ENCODE results near the gene TMEM272.
A peak's percentile ranks its signal among the peaks of the same experiment; 100 is the strongest.
"Not testable (repeated sequence)": the region's sequence is repeated elsewhere in the genome, so short reads cannot be mapped to it uniquely, and the experiment has no call there.

TMEM272 gene

DNA sequence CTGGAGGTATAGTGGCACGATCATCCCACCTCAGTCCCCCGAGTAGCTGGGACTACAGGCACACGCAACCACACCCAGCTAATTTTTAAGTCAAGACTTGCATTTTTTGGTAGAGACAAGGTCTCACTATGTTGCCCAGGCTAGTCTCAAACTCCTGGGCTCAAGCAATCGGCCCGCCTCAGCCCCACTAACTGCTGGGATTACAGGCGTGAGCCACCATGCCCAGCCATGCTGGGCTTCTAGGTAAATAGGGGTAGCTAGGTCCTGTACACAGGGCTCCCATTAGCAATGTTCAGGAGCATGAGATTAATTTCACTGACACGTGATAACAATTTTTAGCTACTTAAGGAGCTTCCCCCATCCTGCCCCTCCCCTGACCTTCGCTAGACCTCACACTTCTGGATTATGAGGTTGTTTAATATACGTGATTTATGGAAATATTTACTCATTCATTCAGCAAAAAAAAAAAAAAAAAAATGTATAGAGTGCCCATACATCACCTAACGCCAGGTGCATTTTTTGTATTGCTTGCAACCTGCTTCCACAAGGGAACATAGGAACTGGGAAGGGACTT, 19.2 kb downstream of the TMEM272 start:
- no peak for DNase-seq (ENCODE audit: low read depth in 2 of 2, low spot score in 1 of 2)

DNA sequence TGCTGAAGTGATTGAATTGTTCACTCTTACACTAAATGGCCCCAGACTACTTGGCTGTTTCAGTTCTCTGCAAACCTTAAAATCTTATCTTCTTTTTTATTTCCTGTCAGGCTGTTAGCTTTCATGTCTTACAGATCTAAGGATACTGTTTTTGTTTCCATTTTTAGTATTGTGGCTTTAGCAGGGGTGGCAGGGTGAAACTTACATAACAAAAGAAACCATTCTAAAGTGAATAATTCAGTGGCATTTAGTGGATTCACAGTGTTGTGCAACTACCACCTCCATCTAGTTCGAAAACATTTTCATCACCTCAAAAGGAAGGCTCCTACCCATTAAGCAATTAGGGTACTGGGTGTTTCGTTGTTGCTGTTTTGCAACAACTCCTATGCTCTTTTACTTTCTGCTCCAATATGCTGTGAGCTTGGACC, 19.8 kb downstream of the TMEM272 start:
- DNase-seq (ENCODE audit: low read depth in 2 of 2, low spot score in 1 of 2): no peak

DNA sequence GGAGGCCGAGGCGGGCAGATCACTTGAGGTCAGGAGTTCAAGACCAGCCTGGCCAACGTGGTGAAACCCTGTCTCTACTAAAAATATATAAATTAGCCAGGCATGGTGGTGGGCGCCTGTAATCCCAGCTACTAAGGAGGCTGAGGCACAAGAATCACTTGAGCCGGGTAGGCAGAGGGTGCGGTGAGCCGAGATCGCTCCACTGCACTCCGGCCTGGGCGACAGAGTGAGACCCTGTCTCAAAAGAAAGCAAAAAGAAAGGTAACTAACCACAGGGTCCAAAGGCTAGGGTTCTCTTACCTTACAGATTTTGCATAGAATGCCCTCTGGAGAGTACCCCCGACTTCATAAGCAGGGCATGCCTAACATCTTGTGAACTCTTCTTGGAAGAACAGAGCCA, 20.3 kb downstream of the TMEM272 start:
- not testable (repeated sequence) for DNase-seq (ENCODE audit: low read depth in 2 of 2, low spot score in 1 of 2)

DNA sequence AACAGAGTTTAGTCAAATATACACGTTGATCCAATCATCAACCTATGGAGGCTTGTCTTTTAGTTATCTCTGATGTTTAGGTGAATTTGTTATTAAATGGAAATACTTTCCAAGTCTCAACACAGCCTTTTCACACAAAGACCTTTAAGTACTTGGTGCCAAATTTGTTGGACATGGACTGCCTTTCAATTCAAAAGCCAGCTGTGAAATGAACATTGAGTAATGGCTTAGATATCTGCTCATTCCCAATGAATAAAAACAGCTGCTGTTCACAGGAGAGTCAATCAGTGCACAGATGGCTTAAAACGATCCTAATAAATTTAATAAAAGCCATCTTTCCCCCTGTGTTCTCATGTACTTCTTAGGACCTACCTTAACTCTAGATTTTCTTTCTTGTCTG, 21.1 kb downstream of the TMEM272 start:
- DNase-seq (ENCODE audit: low read depth in 2 of 2, low spot score in 1 of 2): no peak

DNA sequence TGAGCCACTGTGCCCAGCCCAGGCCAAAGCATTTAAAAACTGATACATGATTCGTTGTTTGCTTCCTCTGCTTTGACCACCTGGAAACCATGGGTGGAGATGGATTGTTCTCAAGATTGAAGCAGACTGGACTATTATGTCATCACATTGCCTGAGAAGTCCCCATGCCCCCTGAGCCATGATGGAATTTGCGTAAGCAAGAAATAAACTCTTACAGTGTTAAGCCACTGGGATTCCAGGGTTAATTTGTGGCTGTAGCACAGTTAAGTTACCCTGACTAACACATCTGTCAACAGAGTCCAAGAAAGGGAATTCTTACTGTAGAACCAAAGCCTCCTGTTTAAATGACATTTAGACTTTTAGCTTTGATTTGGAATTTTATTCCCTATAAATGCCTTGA, 21.6 kb downstream of the TMEM272 start:
- no peak for DNase-seq (ENCODE audit: low read depth in 2 of 2, low spot score in 1 of 2)

DNA sequence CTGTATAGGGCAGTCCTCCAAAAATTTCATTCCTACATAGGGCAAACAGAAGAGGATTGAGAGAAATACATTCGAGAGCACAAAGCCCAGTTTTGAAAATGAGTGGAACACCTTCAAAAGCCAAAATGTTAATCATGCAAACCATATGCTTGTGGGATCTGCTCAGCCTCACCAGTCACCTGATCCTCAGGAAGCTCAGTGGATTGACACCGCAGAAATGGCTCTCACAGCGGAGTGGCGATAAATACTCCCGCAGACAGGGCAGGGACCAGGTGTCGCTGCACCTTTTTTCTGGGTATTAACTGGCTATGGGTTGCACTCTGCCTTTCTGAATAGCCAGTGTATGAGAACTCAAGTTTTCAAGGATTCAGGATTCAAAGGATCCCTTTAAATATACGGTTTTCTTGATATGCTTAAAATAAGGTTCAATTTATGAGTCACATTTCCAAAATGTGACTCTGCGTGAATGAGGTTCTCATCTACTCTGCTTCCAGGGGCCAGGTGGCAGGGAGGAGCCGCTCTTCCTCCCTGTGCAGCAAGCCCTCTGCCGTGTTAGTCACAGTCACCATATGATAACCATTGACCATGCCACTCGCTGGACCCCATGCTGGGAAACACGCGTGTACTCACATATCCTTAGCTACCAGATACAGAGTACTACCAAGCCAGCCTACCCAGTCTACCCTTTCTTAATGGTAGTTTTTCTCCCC, 22.7 kb downstream of the TMEM272 start:
- no peak for DNase-seq (ENCODE audit: low read depth in 2 of 2, low spot score in 1 of 2)

DNA sequence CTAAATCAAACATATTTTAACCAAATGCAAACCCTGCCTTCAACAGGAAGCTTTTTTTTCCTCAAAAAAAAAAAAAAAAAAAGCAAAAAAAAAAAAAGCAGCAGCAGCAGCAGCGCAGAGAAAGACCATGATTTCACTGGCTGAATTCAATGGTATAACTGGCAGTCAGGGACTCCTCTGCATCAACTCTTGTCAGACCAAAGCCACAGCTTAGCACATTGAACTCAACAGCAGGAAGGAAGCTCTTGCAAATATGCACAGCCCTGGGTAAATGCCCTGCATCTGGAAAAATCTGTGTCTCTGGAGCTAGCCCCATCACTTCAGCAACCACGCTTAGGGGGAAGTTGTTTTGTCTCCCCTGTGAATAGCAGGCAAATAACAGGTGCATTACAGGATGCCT, 23.4 kb downstream of the TMEM272 start:
- no peak for DNase-seq (ENCODE audit: low read depth in 2 of 2, low spot score in 1 of 2)

DNA sequence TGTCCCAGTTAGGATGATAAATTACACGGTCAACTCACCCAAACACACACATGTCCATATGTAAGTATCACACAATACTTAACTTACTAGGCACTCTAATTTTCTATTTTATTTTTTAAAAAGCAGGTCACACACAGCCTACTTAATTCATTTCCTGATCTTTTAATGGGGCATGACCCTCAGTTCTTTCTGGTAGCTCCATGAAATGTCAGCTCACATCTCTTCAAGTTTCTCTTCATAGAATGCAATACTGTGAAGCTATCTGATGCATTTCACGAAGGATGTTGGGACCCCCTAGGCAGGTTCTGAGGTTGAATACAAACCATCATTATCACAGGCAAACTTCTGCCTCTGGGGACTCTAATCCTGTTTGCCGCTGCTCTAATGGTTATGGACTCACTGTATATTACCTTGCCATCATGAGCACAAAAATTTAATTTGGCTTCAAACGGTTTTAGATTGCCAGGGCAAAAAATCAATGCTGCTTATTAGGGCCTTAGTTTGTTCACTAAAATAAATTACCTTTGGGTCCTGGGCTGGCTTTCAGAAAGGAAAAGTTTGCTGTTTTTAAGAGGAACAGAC, 24.9 kb downstream of the TMEM272 start:
- DNase-seq (ENCODE audit: low read depth in 2 of 2, low spot score in 1 of 2): no peak

DNA sequence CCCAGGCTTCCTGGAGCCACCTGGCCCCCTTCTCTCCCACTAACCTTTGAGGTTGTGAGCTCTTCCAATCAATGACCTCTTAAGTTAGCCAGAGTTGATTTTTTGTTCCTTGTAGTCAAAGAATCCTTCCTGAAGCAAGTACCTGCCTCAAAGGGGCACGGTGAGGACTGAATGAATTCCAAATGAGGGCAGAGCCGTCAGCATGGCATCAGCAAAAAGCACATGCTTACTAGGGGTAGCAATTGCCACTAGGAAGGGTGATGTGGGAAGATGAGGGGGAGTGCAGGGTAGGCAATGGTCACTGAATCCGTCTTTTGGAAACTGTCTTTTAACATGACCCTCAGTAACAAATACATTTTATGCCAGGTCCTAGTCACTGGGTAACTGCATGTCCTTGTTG, 25.4 kb downstream of the TMEM272 start:
- DNase-seq (ENCODE audit: low read depth in 2 of 2, low spot score in 1 of 2): no peak

DNA sequence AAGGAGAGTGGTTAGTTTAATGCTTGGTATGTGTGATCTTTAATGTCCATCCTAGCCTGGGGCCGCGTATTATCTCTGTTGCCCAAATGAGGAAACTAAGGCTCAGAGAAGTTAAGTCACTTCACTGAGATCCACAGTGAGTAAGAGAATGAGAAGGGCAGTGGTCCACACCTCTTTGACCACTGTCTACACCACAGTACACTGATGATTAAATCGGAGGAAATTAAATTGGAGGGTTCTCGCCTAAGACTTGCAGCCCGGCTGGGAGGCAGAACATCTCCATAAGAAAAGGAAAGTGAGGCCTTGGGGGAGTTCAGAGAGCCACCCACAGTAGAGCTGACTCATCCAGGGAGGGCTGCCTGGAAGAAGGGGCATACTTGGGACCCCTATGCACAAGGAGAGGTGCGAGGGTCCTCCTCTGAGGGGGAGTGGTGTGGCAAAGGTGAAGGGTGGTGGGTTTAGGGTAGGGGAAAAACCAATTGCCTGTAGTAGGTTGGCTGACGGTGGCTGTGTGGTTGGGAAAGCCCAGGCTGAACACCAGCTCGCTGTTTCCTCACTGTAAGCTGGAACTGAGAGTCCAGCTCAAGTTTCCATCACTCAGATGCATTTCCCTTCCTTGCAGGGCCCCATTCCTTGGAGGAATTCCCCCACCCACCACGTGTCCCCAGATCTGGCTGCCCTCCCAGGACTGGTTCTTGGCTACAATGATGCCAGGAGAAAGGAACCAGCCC, 26.0 kb downstream of the TMEM272 start:
- DNase-seq (ENCODE audit: low read depth in 2 of 2, low spot score in 1 of 2): no peak

DNA sequence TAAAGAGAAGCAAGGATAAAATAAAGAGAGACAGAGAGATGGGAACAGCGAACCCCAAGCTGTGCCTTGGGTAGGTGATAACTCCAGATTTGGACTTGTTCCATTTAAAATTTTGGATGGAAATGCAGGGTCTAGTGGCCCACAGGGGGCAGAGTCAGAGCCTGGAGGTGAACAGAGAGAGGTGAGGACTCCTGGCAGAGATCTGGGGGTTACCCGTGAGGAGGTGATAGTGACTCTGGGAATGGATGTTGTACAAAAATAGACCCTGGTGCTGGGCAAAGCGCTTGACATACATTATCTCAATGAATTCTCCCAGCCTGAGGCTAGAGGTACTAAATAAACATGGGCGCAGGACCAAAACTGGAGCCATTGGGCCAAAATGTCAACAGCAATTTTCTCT, 26.7 kb downstream of the TMEM272 start:
- DNase-seq (ENCODE audit: low read depth in 2 of 2, low spot score in 1 of 2): no peak

DNA sequence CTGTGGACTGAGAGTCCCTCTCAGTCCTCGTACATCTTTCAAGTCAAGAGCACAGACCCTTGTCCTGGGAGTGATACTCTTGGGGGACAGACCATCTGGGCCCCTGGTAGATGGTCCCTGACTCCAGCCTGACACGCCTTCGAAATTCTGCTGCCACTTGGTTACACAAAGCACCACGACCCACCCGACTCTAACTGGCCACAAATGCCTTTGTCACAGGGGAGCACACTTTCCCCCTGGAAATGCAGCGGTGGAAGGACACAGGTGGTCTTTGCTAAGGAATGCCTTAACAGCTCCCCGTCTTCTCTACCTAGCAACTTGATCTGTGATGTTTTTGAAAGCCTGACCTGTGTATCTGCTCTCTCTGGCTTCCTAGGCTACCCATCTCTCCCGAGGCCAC, 27.3 kb downstream of the TMEM272 start:
- no peak for DNase-seq (ENCODE audit: low read depth in 2 of 2, low spot score in 1 of 2)

DNA sequence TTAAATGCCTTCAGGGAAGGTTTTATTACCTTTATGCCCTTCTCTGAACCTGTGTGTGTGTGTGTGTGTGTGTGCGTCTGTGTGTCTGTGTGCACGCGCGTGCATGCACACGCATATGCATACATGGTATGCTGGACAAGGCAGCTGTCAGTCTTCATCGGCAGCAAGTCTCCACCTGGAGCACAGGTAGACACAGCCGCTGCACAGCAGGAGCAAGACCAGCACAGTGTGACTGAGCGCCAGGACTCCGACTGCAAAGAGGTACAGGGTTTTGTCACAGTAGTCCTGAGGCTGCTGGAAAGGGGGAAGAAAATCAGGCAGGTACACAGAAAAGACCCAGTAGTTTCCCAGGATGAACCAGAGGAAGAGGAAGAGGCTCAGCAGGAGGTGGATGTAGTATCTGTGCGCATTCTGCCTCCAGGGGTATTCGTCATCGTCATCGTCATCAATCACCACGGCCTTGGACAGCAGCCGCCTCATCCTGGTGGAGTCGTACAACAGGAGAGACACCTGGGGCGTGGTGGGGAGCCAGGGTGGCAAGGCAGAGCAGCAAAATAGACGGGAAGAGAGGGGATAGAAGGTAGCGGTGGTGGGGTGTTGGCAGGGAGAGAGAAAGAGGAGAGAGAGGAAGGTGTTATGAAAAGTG, 28.2 kb downstream of the TMEM272 start:
- DNase-seq (ENCODE audit: low read depth in 2 of 2, low spot score in 1 of 2): no peak

DNA sequence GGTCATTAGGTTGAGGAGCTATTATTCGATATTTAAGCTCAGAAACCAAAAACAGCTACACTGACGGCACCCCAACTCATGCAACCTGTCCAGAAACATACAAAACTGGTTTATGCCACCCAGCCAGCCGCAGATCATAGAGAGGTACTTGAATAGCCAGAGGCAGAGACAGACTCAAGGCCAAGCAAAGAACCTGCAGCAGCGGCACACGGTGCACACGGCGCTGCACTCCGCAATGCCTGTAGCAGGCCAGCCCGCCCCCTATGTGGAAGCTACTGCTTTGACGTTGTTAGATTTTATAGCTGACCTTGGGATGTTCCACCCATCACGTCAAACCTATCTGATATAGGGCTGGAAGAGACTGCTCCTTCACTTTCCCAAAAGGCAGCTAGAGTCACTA, 29.1 kb downstream of the TMEM272 start:
- no peak for DNase-seq (ENCODE audit: low read depth in 2 of 2, low spot score in 1 of 2)

DNA sequence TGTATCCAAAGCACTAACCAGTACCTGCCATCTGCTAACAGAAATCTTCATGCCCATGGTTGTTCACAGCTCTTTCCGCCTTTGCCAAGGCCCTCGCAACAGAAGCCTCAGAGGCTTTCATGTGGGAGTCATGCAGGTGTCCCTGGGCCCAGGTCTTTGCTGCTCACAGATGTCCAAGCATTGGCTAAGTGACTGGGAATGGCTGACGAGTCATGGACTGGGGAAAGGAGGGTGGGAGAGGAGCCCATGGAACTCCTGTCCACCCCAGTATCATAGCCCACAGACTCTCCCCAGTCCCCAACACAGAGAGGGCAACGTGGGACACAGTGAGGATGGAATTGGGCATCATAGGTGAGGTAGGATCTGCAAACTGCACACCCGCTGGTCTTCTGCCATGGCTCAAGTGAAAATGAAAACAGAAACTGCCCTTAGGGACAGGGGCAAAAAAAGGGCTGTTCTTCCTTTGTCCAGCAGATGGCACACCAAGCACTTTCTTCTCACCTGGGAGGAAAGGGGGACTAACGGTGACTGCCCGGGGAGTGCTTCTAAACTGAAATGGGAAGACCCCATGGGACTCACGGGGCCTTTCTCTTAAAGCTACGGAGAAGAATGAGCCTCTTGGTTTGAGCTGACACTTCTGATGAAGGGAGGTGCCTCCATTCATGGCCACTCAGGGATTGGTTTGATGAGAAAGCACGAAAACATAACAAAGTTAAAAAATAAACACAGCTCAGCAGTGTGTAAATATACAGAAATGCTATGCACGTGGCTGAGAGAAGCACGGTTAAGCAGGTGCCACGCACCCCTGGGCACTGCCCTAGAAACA, 29.9 kb downstream of the TMEM272 start:
- DNase-seq (ENCODE audit: low read depth in 2 of 2, low spot score in 1 of 2): peak; percentile 44 to 53

DNA sequence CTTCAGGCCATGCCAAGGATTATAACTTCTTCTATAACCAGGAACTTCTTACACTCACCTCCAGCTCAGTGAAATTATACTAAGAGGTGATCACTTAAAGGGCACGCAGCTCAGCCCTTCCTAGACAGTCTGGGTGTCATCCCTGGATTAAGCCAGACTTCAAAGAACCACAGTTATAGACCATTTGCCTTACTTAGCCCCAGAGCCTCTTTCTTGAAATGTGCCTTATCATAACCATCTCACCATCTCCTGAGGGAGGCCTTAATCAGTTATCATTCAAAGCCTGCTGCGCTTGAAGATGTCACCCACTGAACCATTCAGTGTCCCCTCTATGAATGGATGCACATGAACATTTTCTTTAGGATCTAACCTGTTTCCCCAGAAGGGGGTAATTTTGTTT, 30.9 kb downstream of the TMEM272 start:
- no peak for DNase-seq (ENCODE audit: low read depth in 2 of 2, low spot score in 1 of 2)

DNA sequence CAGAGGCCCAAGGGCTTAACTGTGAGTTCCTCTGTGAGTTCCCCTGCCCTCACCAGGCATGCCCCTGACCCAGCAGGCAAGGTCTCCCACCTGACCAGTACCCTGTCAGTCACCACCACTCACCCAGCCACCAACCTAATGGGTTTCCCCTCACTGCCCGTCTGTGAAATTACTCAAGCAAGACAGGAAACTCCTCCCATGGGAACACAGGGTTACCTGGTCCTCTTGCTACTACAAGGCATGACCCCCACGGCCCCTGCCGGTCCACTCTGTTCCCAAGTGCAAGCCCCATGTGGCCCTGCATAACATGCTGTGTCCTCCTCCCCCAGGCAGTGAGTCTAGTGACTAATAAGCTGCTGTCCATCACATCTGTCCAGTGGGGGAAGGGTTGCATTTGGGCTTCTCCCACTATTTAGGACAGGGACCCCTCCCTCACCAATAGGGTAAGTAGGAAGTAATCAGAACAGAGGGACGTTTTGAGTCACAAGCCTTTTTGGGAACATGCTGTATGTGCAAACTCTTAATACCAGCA, 33.0 kb downstream of the TMEM272 start:
- DNase-seq (ENCODE audit: low read depth in 2 of 2, low spot score in 1 of 2): no peak

DNA sequence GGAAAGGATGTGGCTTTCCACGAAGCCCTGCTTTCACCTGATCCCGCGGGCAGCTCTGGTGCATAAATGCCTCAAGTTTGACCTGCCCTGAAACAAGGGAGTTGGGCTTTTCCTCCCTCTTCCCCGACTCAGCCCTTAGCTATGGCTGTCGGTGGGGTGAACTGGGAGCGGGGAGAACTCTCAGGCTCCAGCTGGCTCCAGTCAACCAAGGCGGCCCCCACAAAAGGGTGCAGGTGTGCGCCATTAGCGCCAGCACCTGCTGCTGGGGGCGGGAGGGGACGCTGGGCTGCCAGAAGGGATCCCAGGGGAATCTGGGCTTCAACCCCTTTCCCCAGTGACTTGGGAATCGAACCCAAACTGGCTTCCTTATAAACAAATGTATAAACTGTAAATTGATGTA, 33.9 kb downstream of the TMEM272 start:
- DNase-seq (ENCODE audit: low read depth in 2 of 2, low spot score in 1 of 2): no peak

DNA sequence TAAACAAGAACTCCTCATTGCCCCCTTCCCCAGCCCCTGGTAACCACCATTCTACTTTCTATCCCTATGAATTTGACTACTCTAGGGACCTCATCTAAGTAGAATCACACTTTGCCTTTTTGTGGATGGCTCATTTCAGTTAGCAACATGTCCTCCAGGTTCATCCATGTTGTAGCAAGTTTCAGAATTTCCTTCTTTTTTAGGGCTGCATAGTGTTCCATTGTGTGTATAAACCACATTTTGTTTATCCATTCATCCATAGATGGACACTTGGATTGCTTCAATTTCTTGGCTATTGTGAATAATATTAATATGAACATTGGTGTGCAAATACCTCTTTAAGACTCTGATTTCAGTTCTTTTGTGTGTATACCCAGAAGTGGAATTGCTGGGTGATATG, 36.2 kb downstream of the TMEM272 start:
- no peak for DNase-seq (ENCODE audit: low read depth in 2 of 2, low spot score in 1 of 2)

DNA sequence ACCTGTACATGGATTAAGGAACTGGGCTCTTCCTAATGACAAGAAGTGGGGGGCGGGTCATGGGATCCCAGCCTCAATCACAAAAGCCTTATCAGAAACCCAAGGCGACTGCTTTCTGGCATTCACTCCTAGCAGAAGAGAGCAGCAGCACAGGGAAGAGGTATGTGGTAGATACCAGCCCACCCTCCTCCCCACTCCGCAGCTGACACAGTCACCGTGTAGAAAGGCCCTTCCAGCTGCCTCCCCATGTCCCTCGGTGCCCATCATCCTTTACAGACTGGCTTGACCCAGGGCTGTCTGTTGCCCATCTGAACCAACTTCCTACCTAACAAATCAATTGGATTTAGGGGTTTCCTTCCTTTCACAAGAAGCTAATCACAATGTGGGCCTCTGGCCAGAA, 37.9 kb downstream of the TMEM272 start:
- no peak for DNase-seq (ENCODE audit: low read depth in 2 of 2, low spot score in 1 of 2)

DNA sequence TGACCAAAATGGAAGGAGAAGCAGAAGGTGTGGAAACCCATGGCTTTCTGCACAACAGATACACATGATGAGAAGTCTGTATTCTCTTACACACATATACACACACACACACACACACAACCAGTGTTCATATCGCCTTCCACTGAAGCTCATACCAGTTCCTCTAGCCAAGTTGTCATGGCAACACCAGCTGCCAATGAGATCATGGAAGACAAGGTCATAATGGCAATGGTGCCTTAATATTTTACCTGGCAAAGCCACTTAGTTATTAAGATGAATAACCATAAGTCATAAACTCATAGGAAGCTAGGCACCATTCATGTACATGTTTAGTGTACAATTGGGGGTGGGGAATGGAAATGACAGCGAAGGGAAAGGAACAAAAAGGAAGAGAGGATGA, 38.4 kb downstream of the TMEM272 start:
- no peak for DNase-seq (ENCODE audit: low read depth in 2 of 2, low spot score in 1 of 2)
